ENCODE measurements around the gene CRYGC. TPM values are rescaled to one million over a fixed set of nuclear protein-coding genes. Genes with fewer than 3 reads are reported as not detected.

The CRYGC gene
- total and polyA plus RNA-seq, 2 donors (not counting 3 experiments of a cell fraction or from before 2014, with no cell fraction given): not detected

- ChIA-PET POLR2A (no interaction called here), CTCF (interaction anchor here (1.4 kb wide), 1 partner anchor 20 kb away, joined by 4 read pairs; no protein-coding TSS in a partner anchor)
- Histone ChIP-seq H3K4me2 (ENCODE audit: insufficient read depth, low read length) (no peak overlapping the region), H3K9me1 (replicated peaks; ENCODE audit: control insufficient read depth, extremely low read depth, insufficient read depth, low read length) (no peaks in the 10 kb centered on the region), H3K27ac (ENCODE audit: insufficient read depth, low read depth, low read length) (no peak overlapping the region), H3K4me3 (replicated peaks in 1 of 3; ENCODE audit: insufficient read depth in 1 of 3, low read depth in 1 of 3, low read length in 3 of 3) (no peak overlapping the region), H2AFZ (ENCODE audit: low read depth, low read length) (no peak overlapping the region), H3K4me1 (ENCODE audit: control insufficient read depth, extremely low read depth, insufficient read depth, low read length) (no peaks in the 10 kb centered on the region), H3K9me3 (replicated peaks; ENCODE audit: control insufficient read depth, insufficient read depth, low read length) (no peaks in the 10 kb centered on the region), H3K36me3 (ENCODE audit: control insufficient read depth in 2 of 2, extremely low read depth in 1 of 2, insufficient read depth in 2 of 2, low read length in 2 of 2) (no peaks in the 10 kb centered on the region), H3K79me2 (ENCODE audit: control insufficient read depth, insufficient read depth, low read length) (no peaks in the 10 kb centered on the region), H4K20me1 (replicated peaks; ENCODE audit: control insufficient read depth, extremely low read depth, insufficient read depth, low read length) (no peaks in the 10 kb centered on the region), H3K9ac (replicated peaks; ENCODE audit: extremely low read depth, insufficient read depth, low read length) (no peak overlapping the region), H3K27me3 (ENCODE audit: control insufficient read depth in 2 of 2, insufficient read depth in 2 of 2, low read length in 2 of 2) (no peaks in the 10 kb centered on the region)
- FAIRE-seq: no peak
- intact Hi-C loops (cut with micrococcal nuclease) (no loop called here), dilution Hi-C loops (cut with MboI; ENCODE audit: extremely low pct_ligation_motif_present, low sequenced_read_pairs) (no loop called here)
- BruUV-seq (replicated peaks): no TSS peak
- no peak for DNase-seq (ENCODE audit: low read depth, low spot score)
- TF ChIP-seq EZH2 (IDR thresholded peaks at IDR 0.05; ENCODE audit: borderline replicate concordance, low read depth, low read length, severe bottlenecking) (no peak), POLR2AphosphoS5 (IDR thresholded peaks at IDR 0.05; ENCODE audit: insufficient read depth, low read depth, low read length) (no peak), JUN (IDR thresholded peaks at IDR 0.05; ENCODE audit: borderline replicate concordance, insufficient read depth, insufficient read length, low read depth) (no peak), MAX (IDR thresholded peaks at IDR 0.05; ENCODE audit: insufficient read depth, insufficient read length) (no peak), POLR2A (IDR thresholded peaks at IDR 0.05; ENCODE audit: low read depth, low read length) (no peak), FOS (IDR thresholded peaks at IDR 0.05; ENCODE audit: borderline replicate concordance, insufficient read depth, low read length) (no peak), CTCF (IDR thresholded peaks at IDR 0.05; ENCODE audit: extremely low read depth in 1 of 2, insufficient read depth in 1 of 2, low read depth in 1 of 2, low read length in 2 of 2) (no peak), MYC (IDR thresholded peaks at IDR 0.05; ENCODE audit: low read depth, low read length) (no peak), GATA2 (IDR thresholded peaks at IDR 0.05; ENCODE audit: insufficient read depth, insufficient read length, low read depth, low read length) (no peak)
These were observed 37.4 kb downstream of the CRYGC start for GRCh38 chr2:208092093-208092832.
